H7 (cell line): Measurements from ENCODE around the gene HOMEZ. TPM values are rescaled to one million over a fixed set of nuclear protein-coding genes. Genes with fewer than 3 reads are reported as not detected.
"Not testable (repeated sequence)": the region's sequence is repeated elsewhere in the genome, so short reads cannot be mapped to it uniquely, and the experiment has no call there.

Source experiments
- DNase-seq: peaks from one replicate; pipeline ENCODE4 v3.0.0; 2012
- H3K27me3 ChIP-seq: 2 replicates; pipeline ENCODE4 v1.6.0; 2011; ENCODE audit warnings: mild to moderate bottlenecking, low read length; ENCODE audit not compliant: control insufficient read depth, insufficient read depth
- H3K36me3 ChIP-seq: replicated peaks from 2 replicates; pipeline ENCODE4 v1.5.1; 2011; ENCODE audit warnings: low read length; ENCODE audit not compliant: control insufficient read depth, insufficient read depth
- H3K4me3 ChIP-seq: 2 replicates; pipeline ENCODE4 v1.5.1; 2011; ENCODE audit warnings: low read depth, mild to moderate bottlenecking, control low read depth, low read length, moderate library complexity; ENCODE audit not compliant: insufficient read depth
- total RNA-seq: library from RNA; depleted of rRNA; stranded (reverse); fragments of >200 nt; shearing (Covaris generic); gene quantifications from 2 replicates; pipeline ENCODE4 v1.2.3, GENCODE V29; 2014

Gene HOMEZ
- total RNA-seq, 1 experiment from 2014 or later: 5.9 TPM

- Histone ChIP-seq H3K27me3 (peaks cover 54% of the 10 kb centered on the region), H3K36me3 (no peaks in the 10 kb centered on the region), H3K4me3 (no peak overlapping the region)
- DNase-seq: no peak
Measured at GRCh38 chr14:23299211-23299957, 13.5 kb upstream of the HOMEZ start.

- Histone ChIP-seq H3K36me3 (no peaks in the 10 kb centered on the region), H3K27me3 (peaks cover 59% of the 10 kb centered on the region), H3K4me3 (no peak overlapping the region)
- no peak for DNase-seq
Measured at GRCh38 chr14:23297611-23298277, 11.8 kb upstream of the HOMEZ start.

- no peak for DNase-seq
- peaks cover 65% of the 10 kb centered on the region for H3K27me3 ChIP-seq
- H3K4me3 ChIP-seq: no peak overlapping the region
- no peaks in the 10 kb centered on the region for H3K36me3 ChIP-seq
Measured at GRCh38 chr14:23297096-23297495, 11.2 kb upstream of the HOMEZ start.

- H3K4me3 ChIP-seq: no peak overlapping the region
- DNase-seq: no peak
- peaks cover 74% of the 10 kb centered on the region for H3K27me3 ChIP-seq
- no peaks in the 10 kb centered on the region for H3K36me3 ChIP-seq
Measured at GRCh38 chr14:23296012-23296777, 10.3 kb upstream of the HOMEZ start.

GRCh38 chr14:23294734-23295561 lies 9.0 kb upstream of the HOMEZ start:
- H3K27me3 ChIP-seq: peaks cover 78% of the 10 kb centered on the region
- H3K4me3 ChIP-seq: no peak overlapping the region
- DNase-seq: no peak
- no peaks in the 10 kb centered on the region for H3K36me3 ChIP-seq

GRCh38 chr14:23286902-23287479 lies 1.1 kb upstream of the HOMEZ start:
- no peak for DNase-seq
- Histone ChIP-seq H3K36me3 (no peaks in the 10 kb centered on the region), H3K27me3 (peaks cover 42% of the 10 kb centered on the region), H3K4me3 (peak overlapping the region; percentile 71)

- H3K27me3 ChIP-seq: peaks cover 30% of the 10 kb centered on the region
- DNase-seq: no peak
- H3K36me3 ChIP-seq: no peaks in the 10 kb centered on the region
- H3K4me3 ChIP-seq: peak overlapping the region; percentile 71
Measured at GRCh38 chr14:23285530-23286019, 357 bp downstream of the HOMEZ start.

GRCh38 chr14:23284654-23285529 lies 1.0 kb downstream of the HOMEZ start:
- no peak for DNase-seq
- Histone ChIP-seq H3K4me3 (peak overlapping the region; percentile 71), H3K27me3 (peaks cover 24% of the 10 kb centered on the region), H3K36me3 (no peaks in the 10 kb centered on the region)

GRCh38 chr14:23281247-23281646 lies 4.7 kb downstream of the HOMEZ start:
- DNase-seq: no peak
- H3K4me3 ChIP-seq: no peak overlapping the region
- no peaks in the 10 kb centered on the region for H3K36me3 ChIP-seq
- peaks cover 9% of the 10 kb centered on the region for H3K27me3 ChIP-seq

GRCh38 chr14:23277928-23278327 lies 8.0 kb downstream of the HOMEZ start:
- not testable (repeated sequence) for H3K36me3 ChIP-seq, H3K4me3 ChIP-seq, DNase-seq
- H3K27me3 ChIP-seq: peaks cover 15% of the 10 kb centered on the region

- no peak for DNase-seq
- H3K27me3 ChIP-seq: peaks cover 19% of the 10 kb centered on the region
- H3K4me3 ChIP-seq: no peak overlapping the region
- H3K36me3 ChIP-seq: no peaks in the 10 kb centered on the region
Measured at GRCh38 chr14:23277189-23277588, 8.7 kb downstream of the HOMEZ start.

GRCh38 chr14:23275412-23275811 lies 10.5 kb downstream of the HOMEZ start:
- H3K27me3 ChIP-seq: peaks cover 20% of the 10 kb centered on the region
- no peak overlapping the region for H3K4me3 ChIP-seq
- DNase-seq: no peak
- H3K36me3 ChIP-seq: no peaks in the 10 kb centered on the region

- Histone ChIP-seq H3K4me3 (no peak overlapping the region), H3K36me3 (no peaks in the 10 kb centered on the region), H3K27me3 (peaks cover 17% of the 10 kb centered on the region)
- DNase-seq: no peak
Measured at GRCh38 chr14:23269193-23269592, 16.7 kb downstream of the HOMEZ start.
